HEK293T (cell line): Measurements from ENCODE around the gene ROS1.
"Not testable (repeated sequence)": the region's sequence is repeated elsewhere in the genome, so short reads cannot be mapped to it uniquely, and the experiment has no call there.

Source experiments
- BHLHE40 ChIP-seq: fragments of 450-650 bp; IDR thresholded peaks from 2 replicates; pipeline ENCODE4 v1.6.1; 2016; ENCODE audit warnings: mild to moderate bottlenecking, moderate library complexity, borderline replicate concordance
- FOXK2 ChIP-seq: fragments of 450-650 bp; IDR thresholded peaks from 2 replicates; pipeline ENCODE4 v1.6.1; 2016; ENCODE audit warnings: mild to moderate bottlenecking
- FOXM1 ChIP-seq: fragments of 450-650 bp; IDR thresholded peaks from 2 replicates; pipeline ENCODE4 v1.6.1; 2017; ENCODE audit warnings: mild to moderate bottlenecking, borderline replicate concordance
- SUZ12 ChIP-seq: fragments of 450-650 bp; IDR thresholded peaks from 2 replicates; pipeline ENCODE4 v1.6.1; 2016; ENCODE audit warnings: mild to moderate bottlenecking
- TARDBP ChIP-seq: fragments of 450-650 bp; IDR thresholded peaks from 2 replicates; pipeline ENCODE4 v1.6.1; 2016

- TF ChIP-seq FOXK2, TARDBP, SUZ12, FOXM1, BHLHE40: not testable (repeated sequence)
Observed at GRCh38 chr6:117244979-117245378, 180.8 kb downstream of the ROS1 start.
